SH-SY5Y (cell line): ENCODE measurements around the gene ANKRD29.

Experiments used
- GATA2 ChIP-seq: IDR thresholded peaks from 2 replicates; pipeline ENCODE4 v1.6.1; 2011; ENCODE audit warnings: mild to moderate bottlenecking, low read depth, low read length
- GATA3 ChIP-seq: IDR thresholded peaks from 2 replicates; pipeline ENCODE4 v1.6.1; 2011; ENCODE audit warnings: low read depth, mild to moderate bottlenecking, low read length, moderate library complexity

GRCh38 chr18:23636071-23636399 is 26.7 kb downstream of the ANKRD29 start:
- no peak for TF ChIP-seq GATA2
- no peak for TF ChIP-seq GATA3
